Heart right ventricle (tissue), 16 donors: ENCODE results near the gene GPR32. TPM values are rescaled to one million over a fixed set of nuclear protein-coding genes. Genes with fewer than 3 reads are reported as not detected.

Experiments used
- ATAC-seq, 8 donors: fragments of 200-7000 bp; cut with Tn5 transposase; one replicate each; pipeline ENCODE4 v1.9.1; 2020; ENCODE audit warnings: mild to moderate bottlenecking in 8 of 8, moderate library complexity in 8 of 8, moderate number of reproducible peaks in 1 of 8
- DNase-seq, 2 donors: peaks; one replicate each; pipeline ENCODE4 v3.0.0-alpha.2; 2020
- H3K27ac ChIP-seq, 10 donors: fragments of 200-600 bp; sonication (generic) in 2 of 10; one replicate each; pipeline versions ENCODE4 v1.5.0 to v1.8.0; 2020 to 2022; ENCODE audit warnings: mild to moderate bottlenecking in 3 of 10
- H3K27me3 ChIP-seq, 7 donors: fragments of 200-600 bp; one replicate each; pipeline ENCODE4 v1.8.0; 2021 to 2022; ENCODE audit warnings: mild to moderate bottlenecking in 2 of 7
- H3K36me3 ChIP-seq, 9 donors: fragments of 200-600 bp; sonication (generic) in 1 of 9; one replicate each; pipeline versions ENCODE4 v1.5.0 to v1.8.0; 2020 to 2022; ENCODE audit warnings: mild to moderate bottlenecking in 2 of 9
- H3K4me1 ChIP-seq, 9 donors: fragments of 200-600 bp; sonication (generic) in 1 of 9; one replicate each; pipeline versions ENCODE4 v1.5.0 to v1.8.0; 2020 to 2022; ENCODE audit warnings: mild to moderate bottlenecking in 4 of 9
- H3K4me3 ChIP-seq, 10 donors: fragments of 200-600 bp; sonication (generic) in 2 of 10; one replicate each; pipeline versions ENCODE4 v1.5.0 to v1.8.0; 2020 to 2022; ENCODE audit warnings: mild to moderate bottlenecking in 7 of 10, moderate library complexity in 2 of 10
- H3K9me3 ChIP-seq, 11 donors: fragments of 200-600 bp in 10 of 11; sonication (generic) in 2 of 11; one replicate each; pipeline versions ENCODE4 v1.5.0 to v1.8.0; 2013 to 2022; ENCODE audit warnings: mild to moderate bottlenecking in 2 of 11, control low read depth in 1 of 11, moderate library complexity in 1 of 11
- CTCF ChIP-seq, 9 donors: fragments of 200-600 bp; sonication (generic) in 2 of 9; IDR thresholded peaks; one replicate each; pipeline versions ENCODE4 v1.5.0 to v1.8.0; 2021 to 2022; ENCODE audit warnings: antibody characterized with exemption in 9 of 9, mild to moderate bottlenecking in 5 of 9, moderate library complexity in 1 of 9
- WGBS, 2 donors: extraction: QIAGEN DNeasy Blood & Tissue Kit; methylation state at CpG; one replicate each; pipeline ENCODE4 v1.1.7; 2013; ENCODE audit warnings: inconsistent platforms in 1 of 2; 5-methylcytosine and 5-hydroxymethylcytosine counted together
- intact Hi-C, 10 donors: fragments of 100-400 bp; cut with DNase I; formaldehyde crosslinking; loops; one replicate each; pipeline versions ENCODE4 v1.11.1 to v1.14.2; 2022
- polyA plus RNA-seq, 2 donors: library from polyadenylated mRNA; stranded (reverse); fragments of 200-250 nt; gene quantifications; one replicate each; pipeline ENCODE4 v1.2.3, GENCODE V29; 2013
- total RNA-seq, 10 donors: library from RNA; stranded (reverse); fragmentation: NEBNext Ultra II Directional in 3 of 10; extraction: Animal tissue kit (Norgen Biotek cat#: 25700) in 3 of 10; gene quantifications; one replicate each; pipeline versions ENCODE4 v1.2.1 to v1.2.4, GENCODE V29; 2021 to 2023
- donor health status: Arrhythmogenic right ventricular cardiomyopathy.
- donor health status: ischemic (EF 13 %, LVEDD 7.1; RV severe dilation, severe dysfunction).
- donor health status: healthy with polysubstance abuse.
- donor health status: DM: no; HTN: yes; CAD: no.
- donor health status: DM: no; HTN: no; CAD: no.
- donor health status: ischemic (EF 25% LVEDD 6.9; RV normal size, moderate dysfunction).
- donor health status: ischemic (EF 25% LVEDD 5.7; RV mildly dilated, moderate dysfunction).
- donor health status: healthy.
- donor health status: DM: yes; HTN: yes; CAD: no.
- donor health status: Ischemic cardiomyopathy.
- donor health status: ischemic (EF 35%, LVEDD 5.7; RV mildly dilated, moderate dysfunction).
- donor health status: nonischemic (EF 11% LVEDD 7.7; RV severe dilation, severe dysfunction).
- donor health status: DM: yes; HTN: yes; CAD: no.
- donor health status: PGD.
- donor health status: ischemic (EF 29% LVEDD 5.4; RV normal size, mild dysfunction).
- donor health status: nonischemic (EF 23%, LVEDD 6.1; RV moderate dilation, normal function).

The GPR32 gene
- total and polyA plus RNA-seq, 12 donors: not detected

DNA sequence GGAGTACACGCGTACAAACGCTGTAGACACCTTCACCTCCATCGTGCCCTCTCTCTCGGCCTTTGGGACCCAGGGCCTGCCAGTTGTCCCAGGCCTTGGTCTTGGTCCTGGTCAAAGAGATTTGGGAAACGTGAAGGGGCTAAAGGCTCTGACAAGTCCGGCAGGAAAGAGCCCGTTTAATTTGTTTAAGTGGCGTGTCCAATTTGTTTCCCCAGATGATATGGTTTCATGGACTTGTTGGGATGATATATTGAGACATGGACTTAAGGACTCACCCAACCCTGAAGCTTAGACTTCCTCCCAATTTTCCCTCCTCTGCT, 44.4 kb upstream of the GPR32 start:
- 74% methylated on average over 9 of the region's 9 CpGs for WGBS, 2 donors
- H3K27ac ChIP-seq: no peak overlapping the region
- intact Hi-C loops: no loop called here
- TF ChIP-seq CTCF (IDR thresholded peaks at IDR 0.05): no peak
- peaks cover 0 to 31% (median 19%) of the 10 kb centered on the region in 9 donors for H3K4me1 ChIP-seq
- H3K36me3 ChIP-seq: no peaks in the 10 kb centered on the region
- H3K4me3 ChIP-seq: peak overlapping the region in 9 of 10 donors; percentile 58 to 64 (median 60)
- ATAC-seq: no peak
- DNase-seq: no peak
- H3K27me3 ChIP-seq: peaks cover 0 to 82% (median 56%) of the 10 kb centered on the region in 7 donors
- no peaks in the 10 kb centered on the region for H3K9me3 ChIP-seq

GRCh38 chr19:50728084-50728737, 42.1 kb upstream of the GPR32 start:
- no peak overlapping the region for H3K27ac ChIP-seq
- H3K4me3 ChIP-seq: peak overlapping the region in 1 of 10 donors; percentile 2
- peaks cover 0 to 66% (median 45%) of the 10 kb centered on the region in 7 donors for H3K27me3 ChIP-seq
- peak; percentile 75 to 81 for DNase-seq
- H3K9me3 ChIP-seq: no peaks in the 10 kb centered on the region
- intact Hi-C loops: no loop called here
- TF ChIP-seq CTCF (IDR thresholded peaks at IDR 0.05): no peak
- peak in 4 of 8 donors; percentile 12 to 36 (median 24) for ATAC-seq
- H3K36me3 ChIP-seq: no peaks in the 10 kb centered on the region
- WGBS, 2 donors: 11 to 13% methylated on average over 39 of the region's 39 CpGs
- peaks cover 0 to 31% (median 14%) of the 10 kb centered on the region in 9 donors for H3K4me1 ChIP-seq

GRCh38 chr19:50729894-50730293, 40.4 kb upstream of the GPR32 start:
- Histone ChIP-seq H3K9me3 (no peaks in the 10 kb centered on the region), H3K4me1 (peaks cover 0 to 21% (median 10%) of the 10 kb centered on the region in 9 donors), H3K27ac (no peak overlapping the region), H3K27me3 (peaks cover 0 to 65% (median 38%) of the 10 kb centered on the region in 7 donors), H3K36me3 (no peaks in the 10 kb centered on the region), H3K4me3 (no peak overlapping the region)
- 60 to 64% methylated on average over 5 of the region's 5 CpGs for WGBS, 2 donors
- no peak for TF ChIP-seq CTCF (IDR thresholded peaks at IDR 0.05)
- DNase-seq: no peak
- no peak for ATAC-seq
- intact Hi-C loops: no loop called here

DNA sequence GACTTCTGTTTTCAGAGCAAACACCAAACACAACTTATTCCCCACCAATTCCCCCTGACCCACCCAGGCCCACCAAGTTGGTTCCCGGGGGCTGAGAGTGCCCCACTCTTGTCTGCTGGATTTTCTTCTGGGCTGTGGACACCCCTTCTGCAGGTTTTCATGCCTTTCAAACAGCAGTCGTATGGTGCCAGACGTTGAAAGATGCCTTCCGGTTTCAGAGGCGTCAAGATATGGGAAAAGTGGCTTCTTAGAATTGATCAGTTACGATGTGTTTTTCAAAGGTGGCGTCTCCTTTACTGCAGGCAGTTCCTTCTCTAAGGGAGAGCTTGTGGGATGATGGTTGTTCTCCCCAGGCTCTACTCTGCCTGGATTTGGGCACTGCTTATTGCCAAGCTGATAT, 34.4 kb upstream of the GPR32 start:
- 30 to 39% methylated on average over 7 of the region's 7 CpGs for WGBS, 2 donors
- Histone ChIP-seq H3K36me3 (no peaks in the 10 kb centered on the region), H3K9me3 (no peaks in the 10 kb centered on the region), H3K27ac (no peak overlapping the region), H3K4me3 (no peak overlapping the region), H3K4me1 (no peaks in the 10 kb centered on the region), H3K27me3 (peaks cover 0 to 86% (median 64%) of the 10 kb centered on the region in 7 donors)
- TF ChIP-seq CTCF (IDR thresholded peaks at IDR 0.05): no peak
- no peak for ATAC-seq
- no peak for DNase-seq
- intact Hi-C loops: no loop called here
